Activated naive CD4-positive, alpha-beta T cell treated with anti-CD3 and anti-CD28 coated beads, Interleukin-2, amount 50 U/mL, for 24 hours (primary cell): ENCODE data around the gene MRPS31.
A peak's percentile ranks its signal among the peaks of the same experiment; 100 is the strongest.
"Not testable (repeated sequence)": the region's sequence is repeated elsewhere in the genome, so short reads cannot be mapped to it uniquely, and the experiment has no call there.

Experiments used
- H3K27ac Mint-ChIP-seq: one replicate; pipeline ENCODE4 v1.8.0; 2021; ENCODE audit warnings: mild to moderate bottlenecking, mixed read lengths
- H3K27me3 Mint-ChIP-seq: one replicate; pipeline ENCODE4 v1.8.0; 2021; ENCODE audit warnings: mixed read lengths
- H3K36me3 Mint-ChIP-seq: one replicate; pipeline ENCODE4 v1.8.0; 2021; ENCODE audit warnings: mixed read lengths
- H3K4me1 Mint-ChIP-seq: one replicate; pipeline ENCODE4 v1.8.0; 2021; ENCODE audit warnings: mixed read lengths
- H3K4me3 Mint-ChIP-seq: one replicate; pipeline ENCODE4 v1.8.0; 2021; ENCODE audit warnings: mild to moderate bottlenecking, mixed read lengths
- H3K9me3 Mint-ChIP-seq: one replicate; pipeline ENCODE4 v1.8.0; 2021; ENCODE audit warnings: mixed read lengths

MRPS31 gene

GRCh38 chr13:40734536-40735231 lies 36.3 kb downstream of the MRPS31 start:
- H3K27ac Mint-ChIP-seq, H3K4me3 Mint-ChIP-seq, H3K9me3 Mint-ChIP-seq, H3K27me3 Mint-ChIP-seq: not testable (repeated sequence)
- Mint-ChIP-seq H3K36me3 (peaks cover 13% of the 10 kb centered on the region), H3K4me1 (peaks cover 24% of the 10 kb centered on the region)

- no peak overlapping the region for H3K4me3 Mint-ChIP-seq
- H3K9me3 Mint-ChIP-seq = no peaks in the 10 kb centered on the region
- H3K4me1 Mint-ChIP-seq = peaks cover 24% of the 10 kb centered on the region
- H3K27ac Mint-ChIP-seq = no peak overlapping the region
- no peaks in the 10 kb centered on the region for H3K27me3 Mint-ChIP-seq
- H3K36me3 Mint-ChIP-seq = peaks cover 16% of the 10 kb centered on the region
Observed at GRCh38 chr13:40732658-40733057, 38.3 kb downstream of the MRPS31 start.

- no peak overlapping the region for H3K4me3 Mint-ChIP-seq
- H3K4me1 Mint-ChIP-seq = peaks cover 6% of the 10 kb centered on the region
- no peaks in the 10 kb centered on the region for H3K27me3 Mint-ChIP-seq
- no peaks in the 10 kb centered on the region for H3K9me3 Mint-ChIP-seq
- peaks cover 9% of the 10 kb centered on the region for H3K36me3 Mint-ChIP-seq
- no peak overlapping the region for H3K27ac Mint-ChIP-seq
Observed at GRCh38 chr13:40728595-40728994, 42.4 kb downstream of the MRPS31 start.

- not testable (repeated sequence) for H3K27me3 Mint-ChIP-seq, H3K4me1 Mint-ChIP-seq, H3K4me3 Mint-ChIP-seq, H3K27ac Mint-ChIP-seq
- Mint-ChIP-seq H3K9me3 (peaks cover 10% of the 10 kb centered on the region), H3K36me3 (peaks cover 42% of the 10 kb centered on the region)
Observed at GRCh38 chr13:40714433-40714832, 56.6 kb downstream of the MRPS31 start.

GRCh38 chr13:40706439-40706838 lies 64.6 kb downstream of the MRPS31 start:
- Mint-ChIP-seq H3K4me1 (peaks cover 33% of the 10 kb centered on the region), H3K4me3 (no peak overlapping the region), H3K27ac (no peak overlapping the region), H3K9me3 (peaks cover 24% of the 10 kb centered on the region), H3K36me3 (peaks cover 19% of the 10 kb centered on the region), H3K27me3 (no peaks in the 10 kb centered on the region)

- no peak overlapping the region for H3K27ac Mint-ChIP-seq
- H3K4me1 Mint-ChIP-seq = no peaks in the 10 kb centered on the region
- H3K9me3 Mint-ChIP-seq = no peaks in the 10 kb centered on the region
- H3K27me3 Mint-ChIP-seq = no peaks in the 10 kb centered on the region
- peaks cover 3% of the 10 kb centered on the region for H3K36me3 Mint-ChIP-seq
- no peak overlapping the region for H3K4me3 Mint-ChIP-seq
Observed at GRCh38 chr13:40697711-40698110, 73.3 kb downstream of the MRPS31 start.

- no peaks in the 10 kb centered on the region for H3K9me3 Mint-ChIP-seq
- H3K4me1 Mint-ChIP-seq = no peaks in the 10 kb centered on the region
- no peaks in the 10 kb centered on the region for H3K27me3 Mint-ChIP-seq
- H3K4me3 Mint-ChIP-seq = no peak overlapping the region
- H3K36me3 Mint-ChIP-seq = peaks cover 3% of the 10 kb centered on the region
- no peak overlapping the region for H3K27ac Mint-ChIP-seq
Observed at GRCh38 chr13:40694426-40694825, 76.6 kb downstream of the MRPS31 start.

GRCh38 chr13:40692946-40693345 lies 78.0 kb downstream of the MRPS31 start:
- no peaks in the 10 kb centered on the region for H3K9me3 Mint-ChIP-seq
- H3K4me3 Mint-ChIP-seq = no peak overlapping the region
- peaks cover 1% of the 10 kb centered on the region for H3K36me3 Mint-ChIP-seq
- no peaks in the 10 kb centered on the region for H3K4me1 Mint-ChIP-seq
- no peak overlapping the region for H3K27ac Mint-ChIP-seq
- no peaks in the 10 kb centered on the region for H3K27me3 Mint-ChIP-seq

GRCh38 chr13:40688781-40689180 lies 82.2 kb downstream of the MRPS31 start:
- Mint-ChIP-seq H3K9me3 (no peaks in the 10 kb centered on the region), H3K4me3 (no peak overlapping the region), H3K4me1 (no peaks in the 10 kb centered on the region), H3K27me3 (no peaks in the 10 kb centered on the region), H3K36me3 (peaks cover 1% of the 10 kb centered on the region), H3K27ac (no peak overlapping the region)

GRCh38 chr13:40682449-40683240 lies 88.3 kb downstream of the MRPS31 start:
- H3K4me3 Mint-ChIP-seq = peak overlapping the region; percentile 67
- H3K27me3 Mint-ChIP-seq = no peaks in the 10 kb centered on the region
- H3K4me1 Mint-ChIP-seq = peaks cover 16% of the 10 kb centered on the region
- peak overlapping the region; percentile 62 for H3K27ac Mint-ChIP-seq
- no peaks in the 10 kb centered on the region for H3K36me3 Mint-ChIP-seq
- H3K9me3 Mint-ChIP-seq = no peaks in the 10 kb centered on the region

- peak overlapping the region; percentile 56 for H3K27ac Mint-ChIP-seq
- H3K36me3 Mint-ChIP-seq = no peaks in the 10 kb centered on the region
- H3K4me1 Mint-ChIP-seq = peaks cover 16% of the 10 kb centered on the region
- no peaks in the 10 kb centered on the region for H3K27me3 Mint-ChIP-seq
- no peak overlapping the region for H3K4me3 Mint-ChIP-seq
- no peaks in the 10 kb centered on the region for H3K9me3 Mint-ChIP-seq
Observed at GRCh38 chr13:40681341-40682146, 89.4 kb downstream of the MRPS31 start.

GRCh38 chr13:40680659-40681323 lies 90.2 kb downstream of the MRPS31 start:
- Mint-ChIP-seq H3K27me3 (no peaks in the 10 kb centered on the region), H3K27ac (no peak overlapping the region), H3K36me3 (no peaks in the 10 kb centered on the region), H3K9me3 (no peaks in the 10 kb centered on the region), H3K4me1 (peaks cover 16% of the 10 kb centered on the region), H3K4me3 (no peak overlapping the region)

- peaks cover 16% of the 10 kb centered on the region for H3K4me1 Mint-ChIP-seq
- H3K4me3 Mint-ChIP-seq = no peak overlapping the region
- no peak overlapping the region for H3K27ac Mint-ChIP-seq
- no peaks in the 10 kb centered on the region for H3K9me3 Mint-ChIP-seq
- no peaks in the 10 kb centered on the region for H3K27me3 Mint-ChIP-seq
- no peaks in the 10 kb centered on the region for H3K36me3 Mint-ChIP-seq
Observed at GRCh38 chr13:40679480-40679985, 91.5 kb downstream of the MRPS31 start.
